Measurements from ENCODE around the gene ENG.
A peak's percentile ranks its signal among the peaks of the same experiment; 100 is the strongest.
"Not testable (repeated sequence)": the region's sequence is repeated elsewhere in the genome, so short reads cannot be mapped to it uniquely, and the experiment has no call there.

Gene ENG

GRCh38 chr9:127841087-127841835, 13.2 kb downstream of the ENG start:
- DNase-seq, result peak; percentile 91

DNA sequence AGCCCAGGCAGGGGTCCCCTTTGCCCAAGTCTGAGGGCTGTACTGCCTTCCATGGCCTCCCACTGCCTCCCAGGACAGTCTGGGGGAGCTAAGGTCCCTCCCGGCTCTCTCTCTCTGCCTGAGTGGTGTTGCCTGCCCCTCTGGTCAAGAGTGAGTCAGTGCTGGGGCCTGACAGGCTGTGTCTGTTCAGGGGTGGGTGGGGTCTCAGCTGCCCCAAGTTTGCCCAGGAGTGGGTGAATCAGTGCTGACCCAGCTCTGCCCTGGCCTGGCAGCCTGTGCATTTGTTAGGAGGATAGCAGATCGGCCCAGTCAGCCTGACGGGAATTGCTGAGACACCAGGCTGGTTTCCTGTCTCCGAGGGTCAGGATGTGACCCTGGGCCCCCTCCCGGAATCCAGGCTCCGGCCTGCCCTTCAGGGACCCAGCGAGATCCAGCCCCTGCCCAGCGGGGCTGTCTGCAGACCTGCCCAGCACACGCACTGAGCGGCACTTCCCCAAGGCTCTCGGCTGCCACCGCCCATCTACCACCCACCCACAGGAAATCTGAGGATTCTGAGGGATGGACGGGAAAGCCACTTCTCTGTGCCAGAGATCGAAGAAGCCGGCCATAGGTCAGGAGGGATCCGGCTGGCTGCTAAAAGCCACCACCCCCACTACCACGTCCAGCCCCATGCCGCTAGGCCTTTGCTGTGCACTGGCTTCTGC, 15.9 kb downstream of the ENG start:
- no peak for DNase-seq

DNA sequence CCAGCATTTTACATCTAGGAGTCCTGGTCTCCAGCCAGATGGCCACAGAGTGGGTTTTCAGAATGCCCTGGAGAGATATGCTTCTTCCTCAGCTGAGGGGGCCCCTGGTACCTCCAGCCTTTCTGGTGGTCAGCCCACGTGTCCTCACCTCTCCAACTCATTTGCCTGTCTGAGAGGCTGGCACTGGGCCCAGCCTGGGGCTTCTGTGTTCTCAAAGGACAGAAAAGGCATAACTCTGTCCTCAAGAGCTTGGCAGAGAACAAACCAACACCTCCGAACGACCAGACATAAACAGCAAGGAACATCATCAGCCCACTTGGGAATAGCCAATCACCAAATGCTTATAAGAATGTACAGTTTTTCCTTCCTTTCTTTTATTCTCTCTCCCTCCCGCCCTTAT, 17.1 kb downstream of the ENG start:
- DNase-seq, result no peak

- not testable (repeated sequence) for DNase-seq
These were observed 17.9 kb downstream of the ENG start for GRCh38 chr9:127836561-127836960.

DNA sequence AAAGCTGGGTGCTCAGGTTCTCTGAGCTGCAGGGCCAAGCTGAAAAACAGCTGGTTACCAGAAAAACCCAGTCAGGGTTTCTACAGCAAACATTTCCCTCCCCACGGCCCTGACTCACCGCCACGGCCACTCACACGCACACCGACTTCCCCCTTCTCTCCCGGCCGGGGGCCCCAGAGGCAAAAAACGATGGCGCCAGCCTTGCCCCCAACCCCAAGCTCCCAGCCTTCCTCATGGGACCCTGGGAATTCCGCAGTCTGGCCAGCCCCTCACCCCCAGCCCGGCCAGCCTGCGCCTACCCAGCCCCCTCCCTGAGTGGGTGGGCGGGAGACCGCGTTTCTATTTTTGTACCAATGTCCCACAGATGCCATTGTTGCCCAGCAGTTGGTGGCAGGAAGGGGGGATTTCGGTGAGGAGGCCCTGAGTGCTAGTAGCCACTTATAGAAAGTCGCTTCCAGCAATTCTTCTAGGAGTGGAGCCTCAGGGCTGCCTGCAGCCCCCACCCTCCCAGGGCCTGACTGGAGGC, 18.4 kb downstream of the ENG start:
- DNase-seq, result no peak

- DNase-seq, result no peak
These were observed 20.9 kb downstream of the ENG start for GRCh38 chr9:127833555-127833954.

DNA sequence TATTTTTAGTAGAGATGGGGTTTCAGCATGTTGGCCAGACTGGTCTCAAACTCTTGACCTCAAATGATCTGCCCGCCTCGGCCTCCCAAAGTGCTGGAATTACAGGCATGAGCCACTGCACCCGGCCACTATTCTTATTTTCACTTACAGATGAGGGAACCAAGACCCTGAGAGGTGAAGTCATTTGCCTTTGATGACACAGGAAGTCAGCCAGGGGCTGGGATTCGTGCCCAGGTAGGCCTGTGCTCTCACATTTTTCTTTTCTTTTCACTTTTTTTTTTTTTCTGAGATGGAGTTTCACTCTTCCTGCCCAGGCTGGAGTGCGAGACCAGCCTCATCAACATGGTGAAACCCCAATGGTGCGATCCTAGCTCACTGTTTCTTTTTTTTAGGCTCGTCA, 22.2 kb downstream of the ENG start:
- no peak for DNase-seq

- DNase-seq, result no peak
These were observed 25.1 kb downstream of the ENG start for GRCh38 chr9:127829205-127829906.

DNA sequence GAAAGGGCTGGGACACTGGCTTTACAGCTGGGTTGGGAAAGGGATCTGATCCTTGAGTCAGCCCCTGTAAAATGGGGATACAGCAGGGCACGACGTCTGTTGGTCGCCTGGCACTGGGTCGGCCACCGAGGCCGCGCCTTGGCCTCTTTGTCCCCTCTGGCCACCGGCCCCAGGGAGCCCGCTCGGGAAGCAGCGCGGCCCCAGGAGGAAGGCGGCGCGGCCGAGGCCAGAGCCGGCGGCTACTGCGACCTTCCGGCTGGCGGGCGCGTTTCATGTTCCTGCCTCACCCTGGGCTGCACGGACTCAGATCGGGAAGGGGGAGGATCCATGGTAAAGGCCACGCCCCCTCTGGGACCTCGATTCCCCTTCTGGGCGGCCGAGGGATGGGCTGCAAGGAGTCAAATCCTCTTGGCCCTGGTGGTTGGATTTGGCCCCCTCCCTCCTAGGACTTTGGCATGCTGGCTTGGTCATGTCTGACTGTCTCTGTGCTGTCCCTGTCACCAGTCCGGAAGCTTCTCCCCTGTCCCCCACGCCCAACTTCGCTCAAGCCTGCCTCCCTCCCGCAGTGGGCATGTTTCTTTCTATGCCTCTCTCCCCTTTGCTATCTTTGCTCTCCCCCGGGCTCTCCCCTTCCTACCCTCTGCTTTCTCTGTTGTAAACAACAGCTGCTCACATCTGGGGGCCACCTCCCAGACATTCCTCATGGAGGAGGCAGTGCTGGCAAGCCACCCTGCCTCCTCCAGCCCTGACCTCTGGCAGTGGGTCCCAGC, 26.0 kb downstream of the ENG start:
- peak; percentile 56 for DNase-seq

DNA sequence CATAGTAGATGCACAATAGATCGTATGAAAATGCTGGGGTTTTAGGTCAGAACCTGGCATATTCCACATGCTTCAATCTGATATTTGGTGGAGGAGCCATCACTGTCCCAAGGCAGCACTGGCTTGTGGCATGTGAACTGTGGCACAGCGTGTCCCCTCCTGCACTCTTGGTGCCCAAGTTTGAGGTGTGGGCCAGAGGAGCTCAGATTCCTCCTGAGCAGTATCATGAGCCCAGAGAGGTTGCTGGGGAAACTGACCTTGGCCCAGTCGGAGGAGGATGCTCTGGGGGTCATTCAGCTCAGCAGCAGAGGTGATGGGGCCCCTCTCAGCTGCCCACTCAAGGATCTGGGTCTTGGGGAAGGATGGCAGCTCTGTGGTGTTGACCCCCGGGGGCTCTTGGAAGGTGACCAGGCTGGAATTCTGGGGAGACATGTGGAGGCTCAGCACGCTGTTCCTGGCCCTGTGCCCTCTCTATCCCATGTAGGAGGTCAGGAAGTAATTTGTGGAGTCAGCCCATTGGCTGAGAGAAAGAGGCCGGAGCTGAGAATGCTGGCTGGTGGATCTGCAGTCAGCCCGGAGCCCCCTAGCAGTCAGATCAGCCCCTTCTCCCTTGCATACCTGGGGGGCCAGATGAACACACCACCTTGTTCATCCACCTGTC, 28.1 kb downstream of the ENG start:
- DNase-seq, result no peak

GRCh38 chr9:127825319-127826051, 29.0 kb downstream of the ENG start:
- DNase-seq, result no peak

DNA sequence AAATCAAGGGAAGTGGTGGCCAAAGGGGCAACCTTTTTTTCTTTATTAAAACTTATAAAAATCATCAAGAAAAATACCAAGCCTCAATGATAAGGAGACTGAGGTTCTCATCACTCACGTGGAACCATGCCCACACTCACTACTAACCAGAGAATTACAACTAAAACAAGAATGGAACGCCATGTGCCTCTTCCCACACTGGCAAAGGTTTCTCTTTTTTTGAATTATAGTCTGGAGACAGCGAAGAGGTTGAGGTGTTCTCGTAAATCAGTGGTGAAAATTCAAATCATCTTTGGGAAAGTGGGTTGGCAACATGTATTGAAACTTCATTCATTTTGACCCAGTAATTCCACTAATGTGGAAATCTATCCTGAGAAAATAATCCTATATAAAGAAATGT, 32.4 kb downstream of the ENG start:
- no peak for DNase-seq

- DNase-seq, result no peak
These were observed 35.9 kb downstream of the ENG start for GRCh38 chr9:127818574-127818973.

- DNase-seq, result no peak
These were observed 36.5 kb downstream of the ENG start for GRCh38 chr9:127817881-127818434.

DNA sequence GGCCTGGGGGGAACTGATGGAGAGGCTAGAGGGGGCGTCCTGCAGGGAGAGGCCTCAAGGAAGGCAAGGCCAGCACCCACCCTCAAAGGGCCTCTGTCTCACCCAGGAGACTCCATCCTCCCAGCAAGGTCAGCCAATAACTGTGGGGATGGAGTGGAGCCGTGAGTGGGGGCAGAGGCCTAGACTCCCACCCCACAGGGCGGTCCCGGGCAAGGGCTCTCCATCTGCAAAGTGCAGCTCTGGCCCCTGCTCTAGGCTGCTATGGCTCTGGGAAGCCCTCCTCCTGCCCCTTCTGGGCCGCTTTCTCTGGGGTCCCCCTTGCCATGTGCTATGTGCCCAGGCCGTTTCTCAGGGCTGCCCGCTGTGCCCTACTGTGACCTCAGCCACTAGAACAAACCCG, 37.7 kb downstream of the ENG start:
- no peak for DNase-seq

- DNase-seq, result no peak
These were observed 38.1 kb downstream of the ENG start for GRCh38 chr9:127816362-127816725.

DNA sequence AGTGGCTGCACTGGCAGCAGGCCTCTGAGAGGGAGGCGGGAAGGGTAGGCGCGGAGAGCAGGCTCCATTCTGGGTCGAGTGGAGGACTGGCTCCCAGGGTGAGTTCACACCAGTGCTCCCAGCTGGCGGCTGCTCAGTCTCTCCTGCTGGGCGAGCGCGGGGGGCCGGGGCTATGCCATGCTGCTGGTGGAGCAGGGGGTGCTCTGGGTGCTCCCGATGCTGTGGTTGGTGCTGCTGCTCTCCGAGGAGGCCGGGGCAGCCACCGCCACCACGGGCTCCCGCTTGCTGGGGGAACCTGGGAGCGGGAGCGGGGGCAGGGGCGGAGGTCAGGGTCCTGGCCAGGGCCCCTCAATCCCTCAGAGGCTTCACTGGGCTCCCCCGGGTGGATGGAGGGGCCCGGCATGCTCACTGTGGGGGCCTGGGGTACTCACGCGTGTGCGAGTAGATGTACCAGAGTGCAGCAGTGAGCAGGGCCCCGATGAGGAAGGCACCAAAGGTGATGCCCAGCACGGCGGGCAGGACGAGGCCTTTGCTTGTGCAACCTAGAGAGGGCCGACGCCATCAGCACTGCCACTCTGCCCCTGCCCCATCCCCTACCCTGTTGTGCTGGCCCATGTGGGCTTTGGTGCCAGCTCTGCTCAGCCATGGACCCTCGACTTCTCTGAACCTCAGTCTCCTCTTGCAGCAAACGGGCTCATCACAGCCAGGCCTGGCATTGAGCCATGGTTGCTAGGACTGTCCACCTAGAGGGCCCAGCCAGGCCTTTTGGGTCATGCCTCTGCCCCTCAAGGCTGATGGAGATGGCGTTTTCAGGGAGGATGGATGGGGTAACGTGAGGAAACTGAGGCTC, 38.7 kb downstream of the ENG start:
- no peak for DNase-seq

GRCh38 chr9:127814619-127815511, 39.6 kb downstream of the ENG start:
- DNase-seq, result no peak

GRCh38 chr9:127813686-127814226, 40.7 kb downstream of the ENG start:
- DNase-seq, result peak; percentile 66

Data from hematopoietic multipotent progenitor cell treated with erythropoietin and hydrocortisone succinate and interleukin-3 and kit ligand, for 8 days (in vitro differentiated cells).